CD4-positive, alpha-beta T cell treated with Interleukin-4 for 1 hour (primary cell): ENCODE data around the gene KRTAP13-2.

Experiments used
- DNase-seq, 2 donors: peaks; one replicate each; pipeline ENCODE4 v3.0.0-alpha.2; 2020 to 2022

The KRTAP13-2 gene

GRCh38 chr21:30372139-30372770, at the start of gene KRTAP13-2:
Gene KRTAP13-2 (minus strand): TSS chr21:30372271. CDS start chr21:30372213, 58 bp downstream.
- DNase-seq: no peak

DNA sequence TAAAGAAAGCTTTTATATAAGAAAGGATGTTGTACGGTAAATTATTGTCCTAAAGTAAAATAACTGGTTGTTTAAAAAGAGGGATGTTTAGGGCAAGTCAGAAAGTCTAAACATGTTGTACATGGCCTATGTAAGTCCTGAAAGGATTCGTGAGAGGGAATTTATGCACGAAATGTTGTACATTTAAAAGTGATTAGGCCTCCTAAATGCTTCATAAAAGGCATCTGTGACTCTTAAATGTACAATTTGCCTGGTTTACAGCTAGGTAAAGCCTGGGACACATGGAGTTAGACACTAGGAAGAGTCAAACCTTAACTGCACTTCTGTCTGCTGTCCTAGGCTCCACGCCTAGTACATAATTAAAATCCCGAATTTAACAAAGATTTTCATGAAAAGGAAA, 43.9 kb upstream of the KRTAP13-2 start:
- no peak for DNase-seq

- DNase-seq: no peak
Observed at GRCh38 chr21:30408782-30409494, 36.9 kb upstream of the KRTAP13-2 start.

DNA sequence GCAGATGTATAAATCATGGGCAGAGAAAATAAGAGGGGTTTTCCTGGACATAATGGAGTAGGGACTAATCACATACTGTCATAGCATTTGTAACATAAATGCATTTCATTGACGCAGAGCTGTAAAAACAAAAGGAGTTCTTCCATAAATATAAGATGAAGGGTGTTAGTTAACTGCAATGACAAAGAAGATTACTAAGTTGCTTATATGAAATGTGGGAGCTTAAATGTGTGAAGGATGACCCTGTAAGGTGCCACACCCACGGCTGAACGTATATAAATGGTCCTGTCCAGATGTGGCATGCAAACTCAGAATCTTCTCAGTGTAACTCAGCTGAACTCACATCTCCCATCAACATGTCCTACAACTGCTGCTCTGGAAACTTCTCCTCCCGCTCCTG, 23.7 kb upstream of the KRTAP13-2 start, which contains the start of gene KRTAP13-1:
KRTAP13-1 (plus strand) TSS at position 301 of the 400 bp plus-strand sequence; CDS start at position 357, 56 bp downstream.
- DNase-seq: no peak

GRCh38 chr21:30391492-30392025, 19.5 kb upstream of the KRTAP13-2 start:
- no peak for DNase-seq

- no peak for DNase-seq
Observed at GRCh38 chr21:30382201-30382600, 10.1 kb upstream of the KRTAP13-2 start.

GRCh38 chr21:30355906-30356305, 16.2 kb downstream of the KRTAP13-2 start:
- no peak for DNase-seq

GRCh38 chr21:30354308-30355005, 17.6 kb downstream of the KRTAP13-2 start:
- DNase-seq: no peak

DNA sequence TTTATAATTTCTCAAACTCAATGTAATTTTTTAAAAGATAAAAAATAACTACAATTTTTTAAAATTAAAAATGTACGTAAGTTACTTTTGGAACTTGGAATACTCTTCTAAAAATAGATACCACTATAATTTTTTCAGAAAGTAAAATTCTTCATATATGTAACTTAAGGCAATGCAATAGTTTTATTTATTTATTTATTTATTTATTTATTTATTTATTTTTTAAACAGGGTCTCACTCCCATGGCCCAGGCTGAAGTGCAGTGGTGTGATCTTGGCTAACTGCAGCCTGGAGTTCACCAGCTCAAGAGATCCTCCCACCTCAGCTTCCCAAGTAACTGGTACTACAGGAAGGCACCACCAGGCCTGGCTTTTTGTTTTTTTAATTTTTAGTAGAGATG, 20.5 kb downstream of the KRTAP13-2 start:
- DNase-seq: no peak

DNA sequence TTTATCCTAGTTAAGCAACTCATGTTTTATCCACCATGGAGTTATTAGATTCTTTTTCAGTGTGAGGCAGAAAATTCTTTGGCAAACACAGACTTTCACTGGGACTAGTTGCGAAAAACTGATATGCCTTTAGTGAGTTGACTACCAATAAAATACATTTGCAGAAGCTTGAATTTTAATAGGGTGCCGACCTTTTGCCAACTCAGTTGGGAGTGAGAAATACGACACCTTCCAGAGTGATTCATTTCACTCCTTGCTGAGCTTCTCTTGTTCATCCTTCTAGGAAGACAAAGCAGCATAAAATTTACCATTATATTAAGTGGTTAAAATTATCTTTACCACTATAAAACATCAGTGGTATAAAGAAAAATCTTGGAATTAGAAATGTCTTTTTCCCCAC, 22.5 kb downstream of the KRTAP13-2 start:
- DNase-seq: no peak

DNA sequence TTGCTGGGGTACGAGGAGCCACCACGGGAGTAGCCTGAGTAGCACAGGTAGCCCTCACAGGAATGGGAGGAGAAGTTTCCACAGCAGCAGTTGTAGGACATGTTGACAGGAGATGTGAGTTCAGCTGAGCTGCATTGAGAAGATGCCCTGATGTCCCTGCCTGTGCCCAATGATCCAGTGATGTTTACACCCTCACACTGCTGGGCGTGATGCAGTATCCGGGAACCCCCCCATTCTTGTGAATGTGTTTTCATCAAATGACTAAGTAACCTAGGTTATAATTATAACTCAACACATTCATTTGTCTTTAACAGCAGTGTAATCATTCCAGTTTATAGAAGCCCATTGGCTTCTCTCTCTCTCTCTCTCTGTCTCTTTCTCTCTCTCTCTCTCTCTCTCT, 23.6 kb downstream of the KRTAP13-2 start, which contains the start of gene KRTAP23-1:
KRTAP23-1 (minus strand) TSS at position 101 of the 400 bp plus-strand sequence; CDS start at position 101, 0 bp downstream.
- no peak for DNase-seq

GRCh38 chr21:30345014-30345413, 27.1 kb downstream of the KRTAP13-2 start:
- no peak for DNase-seq

GRCh38 chr21:30340714-30341573, 31.1 kb downstream of the KRTAP13-2 start:
- peak in 1 of 2 donors; percentile 23 for DNase-seq

DNA sequence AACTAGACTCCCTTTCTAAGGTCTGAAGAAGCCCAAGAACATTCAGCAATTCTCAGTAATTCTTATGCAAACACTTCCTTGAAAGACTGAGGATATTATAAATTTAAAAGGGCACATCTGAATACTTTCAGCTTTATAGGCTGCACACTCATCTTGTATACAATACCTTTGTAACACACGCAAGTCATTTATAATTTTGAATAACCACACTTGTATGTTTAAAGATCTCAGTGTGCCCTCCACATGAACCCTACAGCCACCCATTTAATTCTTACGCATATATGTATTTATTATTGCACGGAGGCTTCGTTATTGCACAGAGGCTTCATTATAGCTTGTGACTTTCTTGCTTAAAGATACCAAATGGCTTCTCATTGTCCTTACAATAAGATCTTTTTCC, 33.4 kb downstream of the KRTAP13-2 start:
- no peak for DNase-seq

GRCh38 chr21:30337772-30338171, 34.3 kb downstream of the KRTAP13-2 start:
- no peak for DNase-seq

GRCh38 chr21:30337276-30337744, 34.8 kb downstream of the KRTAP13-2 start, which contains the start of gene KRTAP27-1:
Gene KRTAP27-1 (minus strand): TSS chr21:30337694. CDS start chr21:30337668, 26 bp downstream.
- DNase-seq: no peak

DNA sequence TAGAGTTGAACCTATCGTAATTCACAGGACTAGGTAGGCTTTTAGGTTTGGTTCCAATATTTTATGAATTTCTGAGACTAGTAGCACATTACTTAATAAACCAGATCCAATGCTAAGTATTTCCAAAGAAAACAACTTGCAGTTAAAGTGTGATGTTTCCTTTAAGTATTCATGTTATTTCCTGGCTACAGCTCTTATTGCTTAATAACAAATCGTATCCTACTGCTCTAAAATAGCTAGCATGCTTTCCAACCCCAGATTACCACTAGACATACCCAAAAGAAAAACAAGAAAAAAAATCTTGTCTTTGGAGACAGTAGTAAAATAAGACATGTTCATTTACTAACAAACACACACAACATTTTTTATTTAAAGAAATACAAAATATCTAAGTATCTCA, 35.5 kb downstream of the KRTAP13-2 start:
- DNase-seq: no peak

GRCh38 chr21:30333736-30334135, 38.3 kb downstream of the KRTAP13-2 start:
- no peak for DNase-seq

DNA sequence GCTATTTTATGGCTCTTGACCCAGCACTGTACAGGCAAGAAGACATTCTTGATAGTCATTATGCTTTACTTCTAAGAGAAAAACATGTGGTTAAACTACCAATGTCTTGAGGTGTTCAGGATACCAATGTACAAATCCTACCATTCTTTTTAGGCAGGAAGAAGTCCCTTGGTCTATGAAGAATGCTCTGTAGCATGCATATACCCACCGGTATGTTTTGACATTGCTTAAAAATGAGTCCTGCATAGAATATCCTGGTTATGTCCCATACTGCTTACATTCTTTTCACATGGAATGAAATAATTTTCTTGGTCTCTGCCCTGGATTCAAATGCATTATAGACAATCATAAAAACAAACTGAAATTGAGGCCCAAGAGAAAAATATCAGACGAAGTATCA, 39.4 kb downstream of the KRTAP13-2 start:
- no peak for DNase-seq

- DNase-seq: no peak
Observed at GRCh38 chr21:30329203-30329875, 42.7 kb downstream of the KRTAP13-2 start.

DNA sequence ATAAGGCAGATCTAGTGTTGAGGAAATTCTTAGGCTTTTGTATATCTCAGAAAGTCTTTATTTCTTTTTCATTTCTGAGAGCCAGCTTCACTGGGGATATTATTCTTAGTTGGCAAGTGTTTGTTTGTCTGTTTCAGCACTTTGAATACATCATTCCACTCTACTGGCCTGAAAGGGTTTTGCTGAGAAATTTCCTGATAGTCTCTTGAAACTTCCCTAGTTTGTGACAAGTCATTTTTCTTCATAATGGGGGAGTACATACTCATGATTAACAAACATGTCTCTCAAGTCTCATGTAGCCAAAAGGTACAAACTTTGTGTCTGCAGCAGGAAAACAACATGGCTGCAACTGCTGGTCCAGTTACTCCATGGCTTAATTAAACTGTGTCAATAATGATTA, 45.7 kb downstream of the KRTAP13-2 start:
- no peak for DNase-seq
